OCI-M2 (cell line): ENCODE measurements around the gene UBE2J2.

Experiments used
- DNase-seq: peaks from one replicate; lab custom pipeline; 2025; ENCODE audit not compliant: unreplicated experiment; lab: John Stamatoyannopoulos, UW

Gene UBE2J2

DNA sequence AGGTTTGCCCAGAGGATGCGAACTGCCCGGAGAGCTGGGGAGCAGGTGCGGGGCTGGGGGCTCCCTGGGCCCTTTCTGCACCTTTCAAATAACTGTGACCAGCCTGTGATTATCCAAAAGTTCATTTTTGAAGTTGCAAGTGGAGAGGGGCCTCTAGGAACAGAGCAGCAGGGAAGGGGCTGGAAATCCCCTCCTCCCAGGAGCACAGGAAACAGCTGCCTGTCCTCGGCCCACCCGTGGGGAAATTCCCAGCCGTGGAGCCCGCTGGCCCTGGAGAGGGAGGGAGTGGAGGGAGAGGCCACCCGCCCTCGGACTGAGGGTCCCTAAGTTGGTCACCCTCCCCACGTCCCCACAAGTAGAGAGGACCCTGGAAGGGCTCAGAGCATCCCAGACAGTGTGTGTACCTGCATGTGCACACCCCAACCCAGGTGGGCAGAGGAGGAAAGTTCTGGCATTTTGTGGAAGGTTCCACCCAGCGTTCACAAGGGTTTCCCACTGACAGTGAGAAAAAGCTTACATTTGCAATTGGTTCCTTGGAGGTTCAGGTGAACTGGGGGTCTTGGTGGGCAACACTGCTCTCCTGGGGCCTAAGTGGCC lies 58.5 kb downstream of the UBE2J2 start:
- DNase-seq, result no peak

DNA sequence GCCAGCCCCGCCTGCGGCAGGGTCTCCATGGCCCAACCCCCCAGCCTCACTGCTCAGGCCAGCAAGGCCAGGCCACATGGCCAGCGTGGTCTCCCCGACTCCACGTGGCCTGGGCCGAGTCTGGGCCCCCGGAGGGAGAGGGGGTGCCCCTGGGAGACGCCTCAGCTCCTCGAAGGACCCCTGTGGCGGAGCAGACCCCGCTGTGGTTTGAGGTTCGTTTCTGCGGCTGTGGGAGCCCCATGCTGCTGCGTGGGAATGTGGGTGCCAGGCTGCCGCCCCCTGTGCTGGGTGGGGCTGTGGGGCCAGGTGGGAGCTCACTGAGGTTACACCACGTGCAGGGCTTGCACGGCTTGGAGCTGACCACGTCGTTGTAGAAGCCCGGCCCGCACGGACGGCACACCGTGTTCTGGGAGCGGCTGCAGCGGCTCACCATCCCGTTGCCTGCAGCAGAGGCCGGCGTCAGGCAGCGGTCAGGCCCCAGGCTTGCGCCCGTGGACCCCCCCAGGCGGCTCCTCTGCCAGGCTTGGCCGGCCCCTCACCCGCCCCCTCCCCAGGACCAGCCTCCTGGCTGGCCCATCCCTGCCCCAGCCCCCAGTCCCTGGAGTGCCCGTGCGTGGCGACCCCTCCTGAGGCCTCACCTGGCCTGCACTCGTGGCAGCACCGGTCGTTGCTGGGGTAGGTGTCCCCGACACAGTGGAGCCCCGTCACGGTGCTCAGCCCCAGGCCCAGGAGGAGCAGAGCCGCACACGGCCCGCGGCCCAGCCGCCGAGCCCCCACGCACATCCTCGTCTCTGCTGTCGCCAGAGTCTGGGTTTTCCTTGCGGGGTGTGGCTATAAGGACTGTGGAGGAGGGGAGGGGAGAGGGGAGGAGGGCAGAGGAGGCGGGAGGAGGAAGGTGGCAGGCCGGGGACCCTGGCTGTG lies 60.0 kb downstream of the UBE2J2 start, which contains the start of gene TNFRSF4:
TNFRSF4 (minus strand) TSS at position 809 of the 921 bp plus-strand sequence; CDS start at position 783, 26 bp downstream.
- no peak for DNase-seq

DNA sequence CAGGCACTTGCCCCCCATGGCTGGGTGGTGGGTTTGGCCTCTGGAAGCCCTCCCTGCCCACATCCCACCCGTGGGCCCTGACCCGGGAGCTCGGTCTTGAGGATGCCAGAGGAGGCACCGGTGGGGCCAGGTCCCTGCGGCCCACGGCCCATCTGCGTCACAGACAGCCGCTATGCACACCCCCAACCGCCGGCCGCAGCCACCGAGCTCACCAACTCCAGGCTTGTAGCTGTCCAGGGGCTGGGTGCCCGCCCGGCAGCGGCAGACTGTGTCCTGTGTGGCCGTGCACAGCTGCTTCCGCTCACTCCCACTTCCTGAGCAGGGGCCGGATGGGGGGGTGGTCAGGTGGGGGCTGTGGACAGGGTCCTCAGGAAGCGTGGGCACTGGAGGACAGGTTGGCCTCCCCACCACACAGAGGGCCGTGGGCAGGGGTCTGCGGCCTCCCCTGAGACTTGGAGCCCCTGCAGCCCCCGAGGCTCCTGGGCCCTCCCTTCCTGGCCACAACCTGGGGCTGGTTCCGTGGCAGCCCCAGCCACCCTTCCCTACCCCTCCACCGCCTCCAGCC lies 60.8 kb downstream of the UBE2J2 start:
- DNase-seq, result no peak

DNA sequence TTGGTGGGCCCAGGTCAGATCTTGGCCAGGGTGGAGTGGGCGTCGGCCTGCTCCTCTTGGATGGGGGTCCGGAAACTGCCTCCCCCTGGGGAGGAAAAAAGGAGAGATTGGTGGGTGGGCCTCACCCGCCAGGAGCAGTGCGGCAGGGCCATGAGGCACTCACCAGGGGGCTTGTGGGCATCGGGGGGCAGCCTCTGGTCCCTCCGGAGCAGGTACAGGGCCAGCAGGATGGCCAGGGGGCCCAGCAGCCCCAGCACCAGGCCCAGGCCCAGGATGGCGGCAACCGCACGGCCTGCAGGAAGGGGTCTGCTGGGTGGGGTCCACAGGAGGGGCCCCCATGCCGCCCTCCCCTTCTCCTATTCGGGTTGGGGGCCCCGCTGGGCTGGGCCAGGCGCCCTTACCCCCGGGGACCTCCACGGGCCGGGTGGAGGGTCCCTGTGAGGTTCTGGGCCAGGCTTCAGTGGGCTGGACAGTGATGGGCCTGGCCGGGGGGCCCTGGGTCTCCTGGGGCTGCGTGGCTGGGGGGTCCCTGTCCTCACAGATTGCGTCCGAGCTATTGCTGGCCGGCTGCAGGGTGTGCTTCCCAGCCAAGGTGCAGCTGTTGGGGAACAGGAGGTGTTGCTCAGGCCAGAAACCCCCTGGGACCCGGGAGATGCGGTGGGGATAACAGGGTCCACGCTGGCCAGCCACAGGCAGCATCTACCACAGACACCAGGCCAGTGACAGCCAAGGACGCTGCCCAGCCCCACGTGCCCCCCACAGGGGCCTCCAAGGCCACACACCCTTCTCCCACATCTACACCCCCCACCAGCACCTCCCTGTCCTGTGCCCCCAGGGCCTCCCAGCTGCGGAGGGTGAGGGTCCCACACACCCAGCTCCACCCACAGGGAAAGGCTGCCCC lies 61.9 kb downstream of the UBE2J2 start:
- DNase-seq, result no peak

DNA sequence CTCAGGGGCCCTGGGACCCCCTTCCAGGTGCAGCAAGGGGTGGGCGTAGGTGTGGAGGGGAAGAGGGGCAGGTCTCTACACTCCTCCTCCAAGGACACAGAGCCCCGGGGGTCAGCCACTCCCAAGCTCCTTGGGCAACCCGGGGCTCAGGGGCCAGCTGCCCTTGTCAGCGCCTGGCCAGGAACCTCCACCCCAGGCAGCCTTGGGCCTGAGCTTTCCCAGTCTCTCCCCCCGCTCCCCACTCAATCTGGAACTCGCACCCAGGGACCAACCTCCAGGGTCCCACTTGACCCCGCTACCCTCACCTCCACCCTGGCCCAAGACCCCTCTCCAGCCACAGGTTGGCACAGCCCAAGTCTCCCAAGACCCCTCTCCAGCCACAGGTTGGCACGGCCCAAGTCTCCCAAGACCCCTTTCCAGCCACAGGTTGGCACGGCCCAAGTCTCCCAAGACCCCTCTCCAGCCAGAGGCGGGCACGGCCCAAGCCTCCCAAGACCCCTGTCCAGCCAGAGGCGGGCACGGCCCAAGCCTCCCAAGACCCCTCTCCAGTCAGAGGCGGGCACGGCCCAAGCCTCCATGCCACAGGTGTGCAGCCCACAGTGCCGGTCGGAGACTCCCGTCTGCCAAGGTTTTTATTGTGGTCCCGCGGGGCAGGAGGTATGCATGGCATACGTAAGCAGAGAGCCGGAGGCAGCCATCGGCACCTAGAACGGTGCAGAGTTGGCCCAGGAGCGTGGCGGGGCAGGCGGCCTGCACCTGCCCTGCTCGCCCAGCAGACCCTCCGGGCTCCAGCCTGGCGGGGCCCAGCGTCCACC lies 62.7 kb downstream of the UBE2J2 start:
- DNase-seq, result no peak

DNA sequence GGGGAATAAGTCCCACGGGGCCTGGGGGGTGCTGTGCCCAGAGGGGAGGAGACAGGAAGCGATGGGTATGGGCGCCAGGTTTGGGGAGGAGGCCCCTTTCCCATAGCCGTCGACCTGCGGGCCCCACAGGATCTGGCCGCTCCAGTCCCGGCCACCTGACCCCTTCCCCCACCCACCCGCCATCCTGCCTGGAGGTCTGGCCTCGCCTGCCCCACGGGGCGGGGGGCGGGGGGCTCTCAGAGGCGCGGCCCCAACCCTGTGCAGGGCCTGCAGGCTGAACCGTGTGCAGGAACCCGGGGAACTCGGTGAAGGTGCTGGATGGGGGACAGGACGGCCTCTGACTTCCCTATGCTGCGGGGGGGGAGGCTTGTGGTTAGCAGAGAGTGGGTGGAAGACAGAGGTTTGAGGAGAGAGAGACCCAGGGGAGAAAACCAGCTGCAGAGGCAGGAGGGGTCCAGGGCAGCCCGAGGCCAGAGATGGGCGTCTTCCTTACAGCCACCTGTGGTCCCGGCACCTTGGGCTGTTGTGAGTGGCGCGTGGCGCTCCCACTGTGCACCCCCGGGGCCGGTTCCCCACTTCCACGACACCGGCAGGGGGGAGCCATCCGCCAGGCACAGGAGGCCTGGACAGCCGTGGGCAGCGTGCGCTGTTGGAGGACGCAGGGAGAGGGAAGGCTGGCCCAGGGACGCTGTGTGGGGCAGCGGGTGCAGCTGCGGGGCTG lies 64.8 kb downstream of the UBE2J2 start:
- no peak for DNase-seq

DNA sequence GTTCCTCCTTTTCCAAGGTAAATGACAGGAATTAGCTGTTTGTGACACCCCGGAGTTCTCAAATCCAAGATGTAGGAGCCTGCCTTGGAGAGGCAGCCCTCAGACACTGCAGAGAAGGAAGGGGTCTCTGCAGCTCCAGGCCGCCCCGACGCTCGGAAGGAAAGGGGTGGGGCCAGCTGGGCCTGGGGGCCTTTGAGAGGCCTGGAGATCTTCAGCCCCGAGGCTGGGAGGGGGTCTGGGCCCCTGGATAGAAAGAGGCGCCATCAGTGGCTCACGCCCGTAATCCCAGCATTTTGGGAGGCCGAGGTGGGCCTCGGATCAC lies 66.1 kb downstream of the UBE2J2 start:
- no peak for DNase-seq

DNA sequence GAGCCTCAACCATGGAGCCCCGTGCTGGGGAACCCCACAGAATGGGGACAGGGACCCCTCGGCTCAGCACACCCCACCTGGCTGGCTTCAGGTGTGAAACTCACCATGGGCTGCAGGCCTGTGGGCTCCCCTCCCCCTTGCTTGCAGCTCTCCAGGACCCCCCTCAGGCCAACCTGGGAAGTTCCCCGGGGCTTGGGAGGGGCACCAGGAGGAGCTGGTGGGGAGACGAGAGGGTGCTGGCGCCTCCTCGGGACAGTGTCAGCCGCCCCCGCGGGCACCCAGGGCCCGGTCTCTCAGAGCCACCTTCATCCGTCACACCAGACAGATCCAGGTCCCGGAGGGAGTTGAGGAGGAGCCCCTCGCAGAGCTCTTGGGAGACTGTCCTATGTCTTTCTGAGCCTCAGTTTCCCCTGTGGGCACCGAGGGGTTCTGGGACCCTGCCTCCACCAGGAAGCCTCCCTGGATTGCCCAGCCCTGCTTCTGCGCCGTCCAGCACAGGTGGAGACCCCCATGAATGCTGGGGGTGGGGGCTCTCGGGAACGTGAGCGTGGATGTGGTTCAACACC lies 66.6 kb downstream of the UBE2J2 start:
- DNase-seq, result no peak

DNA sequence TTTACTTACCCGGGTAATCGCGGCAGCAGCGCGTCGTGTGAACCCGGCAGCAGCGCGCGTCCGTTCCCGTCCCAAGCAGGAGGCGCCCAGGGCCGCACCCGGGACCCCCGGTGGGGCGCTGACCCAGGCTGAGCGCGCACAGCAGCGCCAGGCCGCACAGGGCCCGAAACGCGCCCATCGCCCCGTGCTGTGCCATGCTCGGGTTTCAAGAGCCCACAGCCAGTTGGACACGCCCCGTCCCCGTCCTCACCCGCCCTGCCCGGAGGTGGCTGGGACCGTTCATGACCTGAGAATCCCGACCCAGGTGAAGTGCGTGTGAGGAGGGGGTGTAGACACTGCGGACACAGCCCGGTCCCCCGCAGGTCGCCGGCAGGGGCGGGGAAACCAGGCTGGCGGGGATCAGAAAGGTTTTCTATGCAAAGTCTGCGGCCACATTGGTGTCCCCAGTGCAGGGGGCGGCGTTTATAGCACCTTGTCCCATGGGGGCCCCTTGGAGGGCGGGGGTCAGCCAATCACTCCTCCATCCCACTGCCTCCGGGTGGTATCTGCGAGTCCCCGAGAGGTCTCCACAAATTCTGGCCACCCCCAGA lies 67.2 kb downstream of the UBE2J2 start, which contains the start of gene TNFRSF18:
TNFRSF18 (minus strand) TSS at position 217 of the 590 bp plus-strand sequence; CDS start at position 196, 21 bp downstream.
- DNase-seq, result no peak

DNA sequence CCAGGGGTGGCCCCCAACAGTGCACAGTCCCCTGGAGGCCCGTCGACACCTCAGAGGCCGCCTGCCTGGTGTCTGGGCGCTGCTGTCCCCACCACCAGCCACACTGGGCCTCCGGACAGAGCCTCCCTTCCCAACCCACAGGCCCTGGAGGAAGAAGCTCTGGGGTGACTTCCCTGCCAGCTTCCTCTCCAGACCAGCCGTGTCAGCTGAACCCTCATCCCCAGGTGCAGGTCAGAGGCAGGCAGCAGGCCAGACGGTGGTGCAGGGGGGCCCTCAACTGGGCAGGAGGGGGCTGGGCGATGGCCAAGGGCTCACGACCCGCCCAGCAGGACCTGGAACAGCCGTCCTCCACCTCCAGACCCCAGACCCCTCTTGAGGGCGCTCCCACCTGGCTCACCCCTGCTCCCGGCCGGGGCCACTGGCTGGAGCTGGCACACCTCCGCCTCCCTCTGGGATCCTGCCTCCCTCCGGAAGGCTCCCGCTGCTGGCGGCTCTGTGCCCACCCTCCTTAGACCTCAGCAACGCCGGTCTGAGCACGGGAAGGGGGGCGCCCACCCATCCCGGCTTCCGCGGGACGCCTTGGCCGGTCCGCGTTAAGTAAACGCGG lies 67.8 kb downstream of the UBE2J2 start:
- DNase-seq, result no peak

DNA sequence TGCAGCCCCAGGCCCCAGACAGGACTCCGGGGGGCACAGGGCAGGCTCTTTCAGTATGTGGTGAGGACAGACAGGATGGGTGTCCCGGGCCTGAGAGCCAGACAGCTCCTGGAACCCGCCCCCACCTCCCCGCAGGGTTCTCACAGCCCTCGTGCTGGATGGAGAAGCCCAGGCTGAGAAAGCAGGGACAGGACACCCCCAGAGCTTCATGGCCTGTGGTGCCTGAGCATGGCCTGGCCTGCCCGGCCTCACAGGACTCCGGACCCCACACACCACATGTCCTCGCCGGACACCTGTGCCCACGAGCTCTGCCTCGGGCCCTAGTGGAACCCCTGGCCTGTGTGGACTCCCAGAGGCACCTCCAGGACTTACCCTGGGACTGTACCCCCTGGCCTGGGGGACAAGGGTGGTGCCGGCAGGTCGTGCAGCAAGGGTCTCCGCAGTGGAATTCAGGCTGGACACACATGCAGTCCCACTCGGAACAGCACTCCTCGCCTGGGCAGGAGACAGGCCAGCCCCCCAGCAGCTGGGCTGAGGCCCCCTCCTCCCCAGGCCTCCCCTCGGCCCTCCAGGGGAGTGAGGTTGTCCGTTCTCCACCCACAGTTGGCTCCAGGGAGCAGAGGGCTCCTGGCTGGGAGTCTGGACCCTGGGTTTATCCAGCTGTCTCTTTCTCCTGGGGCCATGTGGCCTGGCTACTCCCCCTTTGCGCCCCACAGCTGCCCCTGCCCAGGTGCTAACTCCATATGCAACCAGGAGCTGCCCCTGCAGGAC lies 68.5 kb downstream of the UBE2J2 start:
- DNase-seq, result no peak

DNA sequence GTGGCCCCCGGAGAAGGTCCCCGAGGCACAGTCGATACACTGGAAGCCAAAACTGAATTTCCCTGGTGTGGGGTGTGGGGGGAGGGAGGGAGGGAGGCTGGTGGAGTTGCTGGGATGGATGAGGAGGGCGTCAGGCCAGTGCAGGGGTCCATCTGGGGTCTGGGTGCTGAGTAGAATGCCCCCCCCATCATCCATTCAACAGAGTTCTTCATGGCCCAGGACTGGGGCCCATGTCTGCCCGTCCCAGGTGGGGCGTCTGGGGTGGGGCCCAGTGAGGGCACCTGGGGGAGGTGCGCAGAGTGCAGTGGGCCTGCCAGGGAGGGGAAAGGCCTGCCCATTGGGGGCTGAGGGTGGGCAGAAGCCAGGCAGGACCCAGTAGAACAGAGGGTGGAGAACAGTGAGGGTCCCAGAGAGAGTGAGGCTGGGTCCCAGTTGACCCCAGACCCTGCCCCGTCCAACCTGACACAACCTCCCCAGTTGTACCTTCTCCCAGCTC lies 69.2 kb downstream of the UBE2J2 start:
- DNase-seq, result no peak
